Caco-2 (cell line): Measurements from ENCODE around the gene TTC21A. TPM values are rescaled to one million over a fixed set of nuclear protein-coding genes. Genes with fewer than 3 reads are reported as not detected.
"Not testable (repeated sequence)": the region's sequence is repeated elsewhere in the genome, so short reads cannot be mapped to it uniquely, and the experiment has no call there.

ENCODE experiments used
- Bru-seq: library from RNA; stranded (reverse); fragments of 400-500 nt; gene quantifications from one replicate; lab custom pipeline; 2021; lab: Mats Ljungman, UMichigan
- BruChase-seq, 2 experiments: library from RNA; stranded (reverse); fragments of 400-500 nt; gene quantifications; one replicate each; lab custom pipeline; 2021; lab: Mats Ljungman, UMichigan
- BruUV-seq: library from RNA; stranded (reverse); fragments of 400-500 nt; replicated peaks from 2 replicates; lab custom pipeline; 2021; lab: Mats Ljungman, UMichigan
- CTCF ChIA-PET: fragments of 300-600 bp; sonication (Branson Sonifier 250); formaldehyde crosslinking; loops from one replicate; lab custom pipeline; 2022; ENCODE audit warnings: antibody characterized with exemption; lab: Charles Lee
- POLR2A ChIA-PET: fragments of 300-600 bp; sonication (Branson Sonifier 250); formaldehyde crosslinking; loops from one replicate; lab custom pipeline; 2022; ENCODE audit warnings: antibody characterized with exemption; lab: Charles Lee
- DNase-seq, 2 experiments: peaks; one replicate each; pipeline versions ENCODE4 v3.0.0 to v3.0.0-alpha.2; 2020 to 2022
- H3K27me3 ChIP-seq: replicated peaks from 2 replicates; pipeline ENCODE4 v1.6.0; 2011; ENCODE audit warnings: low read length; ENCODE audit not compliant: control insufficient read depth, insufficient read depth
- H3K36me3 ChIP-seq: 2 replicates; pipeline ENCODE4 v1.5.1; 2011; ENCODE audit warnings: low read length; ENCODE audit not compliant: control insufficient read depth, insufficient read depth
- H3K4me1 ChIP-seq: fragments of 250-450 bp; sonication (Bioruptor Pico); 2 replicates; pipeline ENCODE4 v1.5.1; 2020; ENCODE audit warnings: mild to moderate bottlenecking
- H3K4me3 ChIP-seq: 2 replicates; pipeline ENCODE4 v1.5.1; 2011; ENCODE audit warnings: low read depth, mild to moderate bottlenecking, control low read depth, low read length
- H3K9me3 ChIP-seq: fragments of 250-450 bp; sonication (Bioruptor Pico); 2 replicates; pipeline ENCODE4 v1.5.1; 2020; ENCODE audit warnings: mild to moderate bottlenecking, moderate library complexity
- H3K27ac Mint-ChIP-seq: one replicate; pipeline ENCODE4 v1.8.0; 2022; ENCODE audit warnings: mixed read lengths; ENCODE audit not compliant: unreplicated experiment
- H3K27me3 Mint-ChIP-seq: one replicate; pipeline ENCODE4 v1.8.0; 2022; ENCODE audit warnings: mixed read lengths; ENCODE audit not compliant: insufficient read depth, unreplicated experiment
- H3K36me3 Mint-ChIP-seq: one replicate; pipeline ENCODE4 v1.8.0; 2022; ENCODE audit warnings: mild to moderate bottlenecking, mixed read lengths; ENCODE audit not compliant: insufficient read depth, unreplicated experiment
- H3K4me1 Mint-ChIP-seq: one replicate; pipeline ENCODE4 v1.8.0; 2022; ENCODE audit warnings: low read depth, mixed read lengths; ENCODE audit not compliant: unreplicated experiment
- H3K4me3 Mint-ChIP-seq: one replicate; pipeline ENCODE4 v1.8.0; 2022; ENCODE audit warnings: mild to moderate bottlenecking, moderate library complexity, mixed read lengths; ENCODE audit not compliant: unreplicated experiment
- H3K9me3 Mint-ChIP-seq: one replicate; pipeline ENCODE4 v1.8.0; 2022; ENCODE audit warnings: mixed read lengths; ENCODE audit not compliant: unreplicated experiment
- intact Hi-C: fragments of 100-400 bp; cut with micrococcal nuclease; formaldehyde crosslinking; loops from one replicate; pipeline ENCODE4 v1.10.0; 2022; ENCODE audit not compliant: unreplicated experiment
- long read RNA-seq: library from polyadenylated mRNA; stranded (forward); transcript quantifications from one replicate; pipeline ENCODE4 v2.0.0, GENCODE V29; 2022
- total RNA-seq: library from RNA; stranded (reverse); gene quantifications from 2 replicates; pipeline ENCODE4 v1.2.3, GENCODE V29; 2022
- TF ChIP-seq, protein P1 (sequence below), 2 experiments: fragments of 200-600 bp in 1 of 2; IDR thresholded peaks; 1 replicate in 1 of 2; 2 replicates in 1 of 2; pipeline versions ENCODE4 v1.5.1 to v1.8.0; 2011 to 2022; ENCODE audit warnings: antibody characterized with exemption in 1 of 2, control low read depth in 1 of 2, inconsistent platforms in 1 of 2, low read depth in 1 of 2, low read length in 1 of 2, mild to moderate bottlenecking in 1 of 2, moderate library complexity in 1 of 2; ENCODE audit not compliant: insufficient read depth in 1 of 2, severe bottlenecking in 1 of 2, unreplicated experiment in 1 of 2

TTC21A gene, protein sequence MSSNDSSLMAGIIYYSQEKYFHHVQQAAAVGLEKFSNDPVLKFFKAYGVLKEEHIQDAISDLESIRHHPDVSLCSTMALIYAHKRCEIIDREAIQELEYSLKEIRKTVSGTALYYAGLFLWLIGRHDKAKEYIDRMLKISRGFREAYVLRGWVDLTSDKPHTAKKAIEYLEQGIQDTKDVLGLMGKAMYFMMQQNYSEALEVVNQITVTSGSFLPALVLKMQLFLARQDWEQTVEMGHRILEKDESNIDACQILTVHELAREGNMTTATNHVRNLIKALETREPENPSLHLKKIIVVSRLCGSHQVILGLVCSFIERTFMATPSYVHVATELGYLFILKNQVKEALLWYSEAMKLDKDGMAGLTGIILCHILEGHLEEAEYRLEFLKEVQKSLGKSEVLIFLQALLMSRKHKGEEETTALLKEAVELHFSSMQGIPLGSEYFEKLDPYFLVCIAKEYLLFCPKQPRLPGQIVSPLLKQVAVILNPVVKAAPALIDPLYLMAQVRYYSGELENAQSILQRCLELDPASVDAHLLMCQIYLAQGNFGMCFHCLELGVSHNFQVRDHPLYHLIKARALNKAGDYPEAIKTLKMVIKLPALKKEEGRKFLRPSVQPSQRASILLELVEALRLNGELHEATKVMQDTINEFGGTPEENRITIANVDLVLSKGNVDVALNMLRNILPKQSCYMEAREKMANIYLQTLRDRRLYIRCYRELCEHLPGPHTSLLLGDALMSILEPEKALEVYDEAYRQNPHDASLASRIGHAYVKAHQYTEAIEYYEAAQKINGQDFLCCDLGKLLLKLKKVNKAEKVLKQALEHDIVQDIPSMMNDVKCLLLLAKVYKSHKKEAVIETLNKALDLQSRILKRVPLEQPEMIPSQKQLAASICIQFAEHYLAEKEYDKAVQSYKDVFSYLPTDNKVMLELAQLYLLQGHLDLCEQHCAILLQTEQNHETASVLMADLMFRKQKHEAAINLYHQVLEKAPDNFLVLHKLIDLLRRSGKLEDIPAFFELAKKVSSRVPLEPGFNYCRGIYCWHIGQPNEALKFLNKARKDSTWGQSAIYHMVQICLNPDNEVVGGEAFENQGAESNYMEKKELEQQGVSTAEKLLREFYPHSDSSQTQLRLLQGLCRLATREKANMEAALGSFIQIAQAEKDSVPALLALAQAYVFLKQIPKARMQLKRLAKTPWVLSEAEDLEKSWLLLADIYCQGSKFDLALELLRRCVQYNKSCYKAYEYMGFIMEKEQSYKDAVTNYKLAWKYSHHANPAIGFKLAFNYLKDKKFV (N-terminal part only)
- 4.0 and 6.9 TPM in 2 replicates for total RNA-seq
- Bru-seq, nascent RNA: percentile 43 among the genes with signal in this experiment
- BruChase-seq, experiment 1, labeled RNA remaining after a 2-hour chase: percentile 46 among the genes with signal in this experiment
- BruChase-seq, experiment 2, labeled RNA remaining after a 6-hour chase: percentile 42 among the genes with signal in this experiment
- long read RNA-seq, partial matches to known transcripts: 1 of 4 reads
- long read RNA-seq, other reads (novel, unspliced or antisense): 2 of 4 reads

DNA sequence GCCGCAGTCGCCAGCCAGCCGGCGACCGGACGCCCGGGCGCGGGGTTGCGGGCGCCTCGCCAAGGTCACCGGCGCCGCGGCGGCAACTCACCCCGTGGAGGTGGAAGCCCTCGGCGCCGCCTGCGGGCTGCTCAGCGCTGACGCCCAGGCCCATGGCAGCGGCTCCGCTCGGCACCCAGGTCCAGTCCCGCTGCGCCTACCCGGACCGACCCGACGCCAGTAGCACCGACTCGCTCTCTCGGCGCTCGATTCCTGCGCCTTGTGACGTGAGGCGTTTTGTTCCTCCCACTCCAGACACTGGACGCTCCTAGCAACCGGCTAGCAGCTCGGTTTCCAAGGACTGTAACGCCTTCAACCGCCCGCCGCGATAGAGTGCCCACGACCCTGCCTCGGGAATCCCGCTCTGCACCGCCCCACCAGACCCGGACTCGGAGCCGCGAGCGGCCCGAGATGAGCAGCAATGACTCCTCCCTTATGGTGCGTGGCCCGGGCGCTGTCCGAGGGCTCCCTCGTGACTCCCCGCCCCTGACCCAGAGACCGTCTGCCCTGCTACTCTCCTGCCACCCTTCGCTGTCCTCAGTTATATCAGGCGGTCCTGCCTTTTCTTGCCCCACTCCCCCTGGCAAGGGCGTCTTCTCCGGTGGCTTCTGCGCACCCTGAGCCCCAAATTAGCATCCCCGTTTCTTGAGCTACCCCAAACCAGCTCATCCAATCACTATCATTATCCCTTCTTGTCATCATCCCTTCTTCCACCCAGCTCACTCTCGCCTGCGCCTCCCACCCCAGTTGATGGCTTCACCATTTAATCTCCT is at the start of gene TTC21A, which contains the start of gene GORASP1:
Gene TTC21A, plus strand, starts transcription at position 293 of the 812 bp plus-strand sequence. Its CDS starts 158 bp downstream, at position 451.
Gene GORASP1, minus strand, starts transcription at position 240 of the 812 bp plus-strand sequence. Its CDS starts 86 bp downstream, at position 154.
- TF ChIP-seq, protein P1, sequence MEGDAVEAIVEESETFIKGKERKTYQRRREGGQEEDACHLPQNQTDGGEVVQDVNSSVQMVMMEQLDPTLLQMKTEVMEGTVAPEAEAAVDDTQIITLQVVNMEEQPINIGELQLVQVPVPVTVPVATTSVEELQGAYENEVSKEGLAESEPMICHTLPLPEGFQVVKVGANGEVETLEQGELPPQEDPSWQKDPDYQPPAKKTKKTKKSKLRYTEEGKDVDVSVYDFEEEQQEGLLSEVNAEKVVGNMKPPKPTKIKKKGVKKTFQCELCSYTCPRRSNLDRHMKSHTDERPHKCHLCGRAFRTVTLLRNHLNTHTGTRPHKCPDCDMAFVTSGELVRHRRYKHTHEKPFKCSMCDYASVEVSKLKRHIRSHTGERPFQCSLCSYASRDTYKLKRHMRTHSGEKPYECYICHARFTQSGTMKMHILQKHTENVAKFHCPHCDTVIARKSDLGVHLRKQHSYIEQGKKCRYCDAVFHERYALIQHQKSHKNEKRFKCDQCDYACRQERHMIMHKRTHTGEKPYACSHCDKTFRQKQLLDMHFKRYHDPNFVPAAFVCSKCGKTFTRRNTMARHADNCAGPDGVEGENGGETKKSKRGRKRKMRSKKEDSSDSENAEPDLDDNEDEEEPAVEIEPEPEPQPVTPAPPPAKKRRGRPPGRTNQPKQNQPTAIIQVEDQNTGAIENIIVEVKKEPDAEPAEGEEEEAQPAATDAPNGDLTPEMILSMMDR (IDR thresholded peaks at IDR 0.05; ENCODE audit: insufficient read depth in 1 of 2, low read depth in 1 of 2, low read length in 1 of 2, severe bottlenecking in 1 of 2, unreplicated experiment in 1 of 2): no peak
- DNase-seq: peak; percentile 81 to 86
- H3K9me3 ChIP-seq: no peaks in the 10 kb centered on the region
- H3K4me3 ChIP-seq: peak within 1 kb of the TSS; percentile 98
- ChIA-PET CTCF (interaction anchor here (0.7 to 2.0 kb wide), 5 partner anchors 10 to 181 kb away, joined by 3 to 12 read pairs (median 3); no protein-coding TSS in a partner anchor), POLR2A (interaction anchor here (0.6 to 1.1 kb wide), 4 partner anchors 10 to 347 kb away, joined by 3 to 6 read pairs (median 4); no protein-coding TSS in a partner anchor)
- H3K27me3 Mint-ChIP-seq: no peaks in the 10 kb centered on the region
- intact Hi-C loops: no loop called here
- peaks cover 22% of the 10 kb centered on the region for H3K4me1 Mint-ChIP-seq
- H3K4me3 Mint-ChIP-seq: peak within 1 kb of the TSS; percentile 84
- no peaks in the 10 kb centered on the region for H3K9me3 Mint-ChIP-seq
- peaks cover 8% of the 10 kb centered on the region; the same call in 1 of the 2 replicates for H3K4me1 ChIP-seq
- no TSS peak for BruUV-seq
- H3K27me3 ChIP-seq: no peaks in the 10 kb centered on the region
- H3K27ac Mint-ChIP-seq: peak within 1 kb of the TSS; percentile 89
- peaks cover under 1% of the 10 kb centered on the region; the same call in 1 of the 2 replicates for H3K36me3 ChIP-seq
- H3K36me3 Mint-ChIP-seq: peaks cover 12% of the 10 kb centered on the region

DNA sequence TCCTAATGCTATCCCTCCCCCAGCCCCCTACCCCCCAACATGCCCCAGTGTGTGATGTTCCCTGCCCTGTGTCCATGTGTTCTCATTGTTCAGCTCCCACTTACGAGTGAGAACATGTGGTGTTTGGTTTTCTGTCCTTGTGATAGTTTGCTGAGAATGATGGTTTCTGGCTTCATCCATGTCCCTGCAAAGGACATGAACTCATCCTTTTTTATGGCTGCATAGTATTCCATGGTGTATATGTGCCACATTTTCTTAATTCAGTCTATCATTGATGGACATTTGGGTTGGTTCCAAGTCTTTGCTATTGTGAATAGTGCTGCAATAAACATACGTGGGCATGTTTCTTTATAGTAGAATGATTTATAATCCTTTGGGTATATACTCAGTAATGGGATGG is 46.3 kb upstream of the TTC21A start:
- H3K36me3 ChIP-seq, H3K36me3 Mint-ChIP-seq, H3K9me3 Mint-ChIP-seq, intact Hi-C loops, H3K4me3 Mint-ChIP-seq, BruUV-seq, CTCF ChIA-PET, H3K27ac Mint-ChIP-seq, H3K4me1 ChIP-seq, H3K27me3 ChIP-seq, H3K9me3 ChIP-seq, H3K27me3 Mint-ChIP-seq, H3K4me3 ChIP-seq, POLR2A ChIA-PET, DNase-seq: not testable (repeated sequence)
- H3K4me1 Mint-ChIP-seq: peaks cover 13% of the 10 kb centered on the region
